Thoracic aorta (tissue), 2 donors: ENCODE data around the gene ERMARD. TPM values are rescaled to one million over a fixed set of nuclear protein-coding genes. Genes with fewer than 3 reads are reported as not detected.
"Not testable (repeated sequence)": the region's sequence is repeated elsewhere in the genome, so short reads cannot be mapped to it uniquely, and the experiment has no call there.

Experiments used
- ATAC-seq: fragments of 150-250 bp; one replicate; pipeline ENCODE4 v1.8.0; 2017; ENCODE audit warnings: low read depth; ENCODE audit not compliant: insufficient number of reproducible peaks, low FRiP score
- DNase-seq: peaks from one replicate; pipeline ENCODE4 v3.0.0-alpha.2; 2020; ENCODE audit warnings: low spot score
- H3K27ac ChIP-seq, 2 donors: fragments of 200-600 bp; sonication (generic); 1 replicate in 1 of 2; 2 replicates in 1 of 2; pipeline ENCODE4 v1.5.1; 2016; ENCODE audit warnings: mild to moderate bottlenecking in 2 of 2, moderate library complexity in 2 of 2
- H3K27me3 ChIP-seq: fragments of 200-600 bp; sonication (generic); replicated peaks from 2 replicates; pipeline ENCODE4 v1.6.0; 2016; ENCODE audit warnings: mild to moderate bottlenecking; ENCODE audit not compliant: insufficient read depth
- H3K36me3 ChIP-seq: fragments of 200-600 bp; sonication (generic); one replicate; pipeline ENCODE4 v1.5.1; 2016
- H3K4me1 ChIP-seq, 2 donors: fragments of 200-600 bp; sonication (generic); 1 replicate in 1 of 2; 2 replicates in 1 of 2; pipeline versions ENCODE4 v1.5.1 to v1.6.0; 2016; ENCODE audit warnings: low read depth in 2 of 2, mild to moderate bottlenecking in 1 of 2; ENCODE audit not compliant: control insufficient read depth in 1 of 2
- H3K4me3 ChIP-seq: fragments of 200-600 bp; sonication (generic); 2 replicates; pipeline ENCODE4 v1.5.1; 2016; ENCODE audit warnings: mild to moderate bottlenecking
- H3K9me3 ChIP-seq: fragments of 200-600 bp; sonication (generic); 2 replicates; pipeline ENCODE4 v1.5.1; 2016
- total RNA-seq, 2 donors: library from RNA; depleted of rRNA; stranded (reverse); fragments of >200 nt; gene quantifications; one replicate each; pipeline versions ENCODE4 v1.1.0 to v1.2.3, GENCODE V29; 2016
- TF ChIP-seq, protein P1 (sequence below): fragments of 200-600 bp; sonication (generic); IDR thresholded peaks from one replicate; pipeline ENCODE4 v1.5.1; 2019; ENCODE audit warnings: antibody characterized with exemption

Gene ERMARD
- total RNA-seq, 2 donors from 2014 or later = 13.7 to 27.1 TPM

GRCh38 chr6:169752074-169752623, 727 bp downstream of the ERMARD start:
- Histone ChIP-seq H3K4me3 (peak overlapping the region; percentile 88), H3K36me3 (peaks cover 5% of the 10 kb centered on the region), H3K27me3 (no peaks in the 10 kb centered on the region), H3K4me1 (peaks cover 14 to 19% of the 10 kb centered on the region in 2 donors), H3K27ac (peak overlapping the region; percentile 91 to 97), H3K9me3 (no peaks in the 10 kb centered on the region)
- ATAC-seq (no peak), DNase-seq (no peak)
- TF ChIP-seq, protein P1, sequence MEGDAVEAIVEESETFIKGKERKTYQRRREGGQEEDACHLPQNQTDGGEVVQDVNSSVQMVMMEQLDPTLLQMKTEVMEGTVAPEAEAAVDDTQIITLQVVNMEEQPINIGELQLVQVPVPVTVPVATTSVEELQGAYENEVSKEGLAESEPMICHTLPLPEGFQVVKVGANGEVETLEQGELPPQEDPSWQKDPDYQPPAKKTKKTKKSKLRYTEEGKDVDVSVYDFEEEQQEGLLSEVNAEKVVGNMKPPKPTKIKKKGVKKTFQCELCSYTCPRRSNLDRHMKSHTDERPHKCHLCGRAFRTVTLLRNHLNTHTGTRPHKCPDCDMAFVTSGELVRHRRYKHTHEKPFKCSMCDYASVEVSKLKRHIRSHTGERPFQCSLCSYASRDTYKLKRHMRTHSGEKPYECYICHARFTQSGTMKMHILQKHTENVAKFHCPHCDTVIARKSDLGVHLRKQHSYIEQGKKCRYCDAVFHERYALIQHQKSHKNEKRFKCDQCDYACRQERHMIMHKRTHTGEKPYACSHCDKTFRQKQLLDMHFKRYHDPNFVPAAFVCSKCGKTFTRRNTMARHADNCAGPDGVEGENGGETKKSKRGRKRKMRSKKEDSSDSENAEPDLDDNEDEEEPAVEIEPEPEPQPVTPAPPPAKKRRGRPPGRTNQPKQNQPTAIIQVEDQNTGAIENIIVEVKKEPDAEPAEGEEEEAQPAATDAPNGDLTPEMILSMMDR = no peak

DNA sequence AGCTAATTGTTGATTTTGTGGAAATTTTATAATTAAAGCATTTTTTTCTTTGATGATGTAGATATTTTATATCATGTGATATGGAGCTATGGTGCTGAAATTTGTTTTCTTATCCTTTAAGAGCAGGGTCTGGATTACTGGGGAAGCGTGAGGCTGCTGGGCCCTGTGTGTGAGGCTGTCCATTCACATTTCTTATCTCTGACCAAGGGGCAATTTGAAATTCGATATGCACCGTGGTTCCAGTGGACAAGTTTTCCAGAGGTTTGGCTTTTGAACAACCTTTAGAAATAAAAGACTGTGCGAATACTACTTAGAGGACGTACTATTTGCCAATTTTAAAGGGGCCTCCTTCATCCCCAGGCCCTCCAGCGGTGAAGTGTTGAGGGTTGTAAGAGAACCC, 3.7 kb downstream of the ERMARD start:
- no peak overlapping the region for H3K4me3 ChIP-seq
- no peak for ATAC-seq
- peaks cover 10 to 18% of the 10 kb centered on the region in 2 donors for H3K4me1 ChIP-seq
- H3K9me3 ChIP-seq = no peaks in the 10 kb centered on the region
- H3K27me3 ChIP-seq = no peaks in the 10 kb centered on the region
- H3K36me3 ChIP-seq = peaks cover 18% of the 10 kb centered on the region
- no peak for DNase-seq
- TF ChIP-seq, protein P1 = no peak
- no peak overlapping the region for H3K27ac ChIP-seq

DNA sequence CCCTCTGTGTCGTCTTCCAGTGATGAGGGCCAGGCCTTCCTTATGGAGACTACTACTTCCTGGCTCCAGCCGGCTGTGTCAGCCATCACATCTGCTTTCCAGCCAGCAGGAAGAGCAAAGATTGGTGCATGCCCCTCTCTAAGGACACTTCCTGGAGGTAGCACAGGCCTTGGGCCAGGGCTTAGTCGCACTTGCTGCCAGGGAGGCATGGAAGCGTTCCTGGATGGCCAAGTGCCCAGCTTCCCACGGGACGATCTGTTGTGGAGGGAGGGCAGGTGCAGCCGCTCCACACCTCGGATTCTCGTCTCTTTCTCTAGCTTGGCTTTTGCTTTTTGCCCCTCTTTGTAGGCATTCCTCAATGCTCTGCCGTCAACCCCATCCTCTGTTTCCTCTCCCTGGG, 11.9 kb downstream of the ERMARD start:
- DNase-seq = no peak
- H3K9me3 ChIP-seq = no peaks in the 10 kb centered on the region
- no peak for ATAC-seq
- no peak overlapping the region for H3K27ac ChIP-seq
- no peaks in the 10 kb centered on the region for H3K27me3 ChIP-seq
- H3K4me1 ChIP-seq = no peaks in the 10 kb centered on the region
- H3K36me3 ChIP-seq = peaks cover 50% of the 10 kb centered on the region
- H3K4me3 ChIP-seq = no peak overlapping the region
- TF ChIP-seq, protein P1 = no peak

- TF ChIP-seq, protein P1 = no peak
Measured at GRCh38 chr6:169763881-169764280, 12.5 kb downstream of the ERMARD start.

DNA sequence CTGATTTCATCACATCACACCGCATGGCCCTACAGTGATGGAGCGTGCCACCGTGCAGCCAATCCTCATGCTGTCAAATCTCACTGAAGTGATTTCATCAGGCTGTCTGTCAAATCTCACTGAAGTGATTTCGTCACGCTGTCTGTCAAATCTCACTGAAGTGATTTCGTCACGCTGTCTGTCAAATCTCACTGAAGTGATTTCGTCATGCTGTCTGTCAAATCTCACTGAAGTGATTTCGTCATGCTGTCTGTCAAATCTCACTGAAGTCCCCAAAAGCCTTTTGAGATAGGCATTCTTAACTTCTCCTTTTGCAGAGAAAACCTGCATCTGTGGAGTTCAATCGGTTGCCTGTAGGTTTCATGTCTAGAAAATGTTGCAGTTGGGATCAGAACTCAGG, 14.4 kb downstream of the ERMARD start:
- H3K27me3 ChIP-seq, H3K9me3 ChIP-seq, H3K4me3 ChIP-seq, ATAC-seq, H3K27ac ChIP-seq, H3K4me1 ChIP-seq, DNase-seq: not testable (repeated sequence)
- H3K36me3 ChIP-seq = peaks cover 44% of the 10 kb centered on the region

More at GRCh38 chr6:169763881-169764280, 12.5 kb downstream of the ERMARD start:
- Histone ChIP-seq H3K4me3 (no peak overlapping the region), H3K27me3 (no peaks in the 10 kb centered on the region), H3K9me3 (no peaks in the 10 kb centered on the region), H3K36me3 (peaks cover 54% of the 10 kb centered on the region), H3K4me1 (no peaks in the 10 kb centered on the region), H3K27ac (no peak overlapping the region)
- no peak for DNase-seq
- no peak for ATAC-seq

DNA sequence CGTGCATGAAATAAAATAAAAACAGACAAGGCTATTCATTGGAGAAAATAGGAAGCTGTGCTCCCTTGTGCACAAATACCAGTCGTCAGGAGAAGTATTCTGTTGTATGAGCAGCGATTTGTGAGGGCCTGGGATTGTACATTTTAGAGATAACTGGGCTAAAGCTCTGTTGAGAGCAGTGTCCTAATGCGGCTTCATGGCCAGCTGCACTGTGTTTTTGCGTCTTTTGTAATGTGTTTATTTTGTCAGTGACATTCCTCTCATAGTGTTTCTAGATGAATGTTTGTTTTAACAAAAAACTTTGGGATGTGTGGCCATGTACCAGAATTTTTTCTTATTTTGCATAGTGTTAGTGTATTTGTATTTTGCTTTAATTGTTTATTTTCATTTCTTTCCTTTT, 14.8 kb downstream of the ERMARD start:
- no peaks in the 10 kb centered on the region for H3K9me3 ChIP-seq
- peaks cover 44% of the 10 kb centered on the region for H3K36me3 ChIP-seq
- H3K4me1 ChIP-seq = no peaks in the 10 kb centered on the region
- TF ChIP-seq, protein P1 = no peak
- DNase-seq (no peak), ATAC-seq (no peak)
- no peak overlapping the region for H3K4me3 ChIP-seq
- H3K27ac ChIP-seq = no peak overlapping the region
- no peaks in the 10 kb centered on the region for H3K27me3 ChIP-seq
